Measurements from ENCODE around the gene CHRNB4.

Gene CHRNB4

GRCh38 chr15:78662028-78662427, 21.0 kb upstream of the CHRNB4 start:
- POLR2A ChIA-PET, result no interaction called here
- CTCF ChIA-PET, result no interaction called here

GRCh38 chr15:78661001-78661400, 20.0 kb upstream of the CHRNB4 start:
- no peak overlapping the region for H3K4me3 ChIP-seq (ENCODE audit: low read depth, low read length)
- DNase-seq (ENCODE audit: low read depth, low spot score), result no peak
- ChIA-PET POLR2A (no interaction called here), CTCF (interaction anchor here (1.1 kb wide), 1 partner anchor 21 kb away, joined by 4 read pairs; no protein-coding TSS in a partner anchor)
- TF ChIP-seq, protein P1, sequence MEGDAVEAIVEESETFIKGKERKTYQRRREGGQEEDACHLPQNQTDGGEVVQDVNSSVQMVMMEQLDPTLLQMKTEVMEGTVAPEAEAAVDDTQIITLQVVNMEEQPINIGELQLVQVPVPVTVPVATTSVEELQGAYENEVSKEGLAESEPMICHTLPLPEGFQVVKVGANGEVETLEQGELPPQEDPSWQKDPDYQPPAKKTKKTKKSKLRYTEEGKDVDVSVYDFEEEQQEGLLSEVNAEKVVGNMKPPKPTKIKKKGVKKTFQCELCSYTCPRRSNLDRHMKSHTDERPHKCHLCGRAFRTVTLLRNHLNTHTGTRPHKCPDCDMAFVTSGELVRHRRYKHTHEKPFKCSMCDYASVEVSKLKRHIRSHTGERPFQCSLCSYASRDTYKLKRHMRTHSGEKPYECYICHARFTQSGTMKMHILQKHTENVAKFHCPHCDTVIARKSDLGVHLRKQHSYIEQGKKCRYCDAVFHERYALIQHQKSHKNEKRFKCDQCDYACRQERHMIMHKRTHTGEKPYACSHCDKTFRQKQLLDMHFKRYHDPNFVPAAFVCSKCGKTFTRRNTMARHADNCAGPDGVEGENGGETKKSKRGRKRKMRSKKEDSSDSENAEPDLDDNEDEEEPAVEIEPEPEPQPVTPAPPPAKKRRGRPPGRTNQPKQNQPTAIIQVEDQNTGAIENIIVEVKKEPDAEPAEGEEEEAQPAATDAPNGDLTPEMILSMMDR (IDR thresholded peaks at IDR 0.05; ENCODE audit: insufficient read depth, low read length, missing control alignments), result no peak

More at GRCh38 chr15:78662028-78662427, 21.0 kb upstream of the CHRNB4 start:
- no peak overlapping the region for H3K4me3 ChIP-seq (ENCODE audit: low read depth, low read length)
- no peak for DNase-seq (ENCODE audit: low read depth, low spot score)
- TF ChIP-seq, protein P1 (IDR thresholded peaks at IDR 0.05; ENCODE audit: insufficient read depth, low read length, missing control alignments), result no peak

DNA sequence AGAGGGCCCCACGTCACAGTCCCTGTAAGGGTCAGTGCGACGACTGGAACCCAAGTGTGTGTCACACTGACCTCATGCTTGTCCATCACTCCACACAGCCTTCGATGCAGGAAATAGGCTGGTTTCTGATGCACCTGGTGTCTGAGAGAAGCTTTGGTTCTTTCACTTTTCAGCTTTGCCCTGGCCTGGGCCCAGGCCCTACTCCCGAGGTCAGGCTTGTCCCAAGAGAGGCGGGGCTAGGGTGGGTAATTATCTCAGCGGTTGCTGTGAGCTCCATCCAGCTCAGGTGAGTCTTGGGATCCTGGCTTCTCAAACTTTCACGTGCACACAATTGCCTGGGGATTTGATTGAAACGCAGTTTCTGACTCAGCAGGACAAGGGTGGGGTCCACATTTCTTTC, 19.6 kb upstream of the CHRNB4 start:
- no peak for DNase-seq (ENCODE audit: low read depth, low spot score)
- ChIA-PET POLR2A (no interaction called here), CTCF (interaction anchor here (1.1 kb wide), 1 partner anchor 21 kb away, joined by 4 read pairs; no protein-coding TSS in a partner anchor)
- no peak overlapping the region for H3K4me3 ChIP-seq (ENCODE audit: low read depth, low read length)
- TF ChIP-seq, protein P1 (IDR thresholded peaks at IDR 0.05; ENCODE audit: insufficient read depth, low read length, missing control alignments), result no peak

- TF ChIP-seq, protein P1 (IDR thresholded peaks at IDR 0.05; ENCODE audit: insufficient read depth, low read length, missing control alignments), result no peak
- H3K4me3 ChIP-seq (ENCODE audit: low read depth, low read length), result no peak overlapping the region
- DNase-seq (ENCODE audit: low read depth, low spot score), result no peak
- CTCF ChIA-PET, result interaction anchor here (1.2 kb wide), 1 partner anchor 50 kb away, joined by 3 read pairs; no protein-coding TSS in a partner anchor
- POLR2A ChIA-PET, result no interaction called here
Measured at GRCh38 chr15:78658823-78659222, 17.8 kb upstream of the CHRNB4 start.

DNA sequence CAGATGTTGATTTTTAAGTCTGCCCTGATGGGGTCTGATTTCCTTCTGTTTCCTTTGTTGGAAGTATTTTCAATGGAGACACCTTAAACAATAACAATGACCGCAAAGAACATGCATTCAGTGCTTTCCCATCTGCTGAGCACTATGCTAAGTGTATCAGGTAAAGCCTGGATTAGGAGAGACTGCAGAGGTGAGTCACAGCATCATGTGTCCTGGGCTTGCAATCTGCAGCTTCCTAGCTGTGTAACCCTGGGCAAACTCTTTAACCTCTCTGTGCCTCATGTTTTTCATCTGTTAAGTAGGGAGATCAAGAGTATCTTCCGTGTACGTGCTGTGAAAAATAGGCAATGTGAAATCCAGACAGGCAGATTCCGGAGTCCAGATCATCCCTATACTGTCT, 13.3 kb upstream of the CHRNB4 start:
- DNase-seq (ENCODE audit: low read depth, low spot score), result no peak
- TF ChIP-seq, protein P1 (IDR thresholded peaks at IDR 0.05; ENCODE audit: insufficient read depth, low read length, missing control alignments), result no peak
- ChIA-PET CTCF (no interaction called here), POLR2A (no interaction called here)
- no peak overlapping the region for H3K4me3 ChIP-seq (ENCODE audit: low read depth, low read length)

DNA sequence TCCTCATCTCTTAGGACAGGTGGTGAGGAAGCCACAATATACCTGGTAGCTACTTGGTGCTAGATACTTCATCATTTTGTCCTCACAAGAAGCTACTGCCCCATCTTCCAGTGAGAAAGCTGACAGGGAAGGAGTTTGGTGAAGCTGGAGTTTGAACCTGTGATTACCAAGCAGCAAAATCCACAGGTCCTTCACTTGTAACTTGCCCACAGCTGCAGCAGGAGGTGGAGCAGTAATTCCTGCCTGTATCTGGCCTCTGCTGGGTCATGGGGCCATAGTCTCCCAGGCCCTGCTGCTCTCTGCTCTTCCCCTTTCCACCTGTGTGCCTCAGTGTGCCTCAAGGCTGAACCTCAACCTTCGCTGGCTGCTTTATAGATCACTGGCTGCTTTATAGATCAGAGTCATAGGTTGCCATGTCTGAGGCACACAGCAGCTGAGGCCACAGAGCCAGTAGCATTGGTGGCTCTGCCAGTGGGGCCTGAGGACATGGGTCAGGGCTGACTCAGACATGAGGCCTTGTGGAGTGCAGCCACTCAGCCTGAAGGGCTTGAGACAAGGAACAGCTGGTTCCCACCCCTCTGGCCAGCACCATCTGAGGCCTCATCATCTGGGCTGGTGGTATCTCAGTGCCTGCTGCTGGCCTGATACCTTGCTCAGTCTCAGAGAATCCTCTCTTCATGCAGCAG, 11.1 kb upstream of the CHRNB4 start:
- no peak overlapping the region for H3K4me3 ChIP-seq (ENCODE audit: low read depth, low read length)
- TF ChIP-seq, protein P1 (IDR thresholded peaks at IDR 0.05; ENCODE audit: insufficient read depth, low read length, missing control alignments), result no peak
- CTCF ChIA-PET, result interaction anchor here (1.0 to 1.4 kb wide), 2 partner anchors 10 to 13 kb away, joined by 3 to 6 read pairs; no protein-coding TSS in a partner anchor
- DNase-seq (ENCODE audit: low read depth, low spot score), result no peak
- POLR2A ChIA-PET, result no interaction called here
